Embryonic facial prominence (tissue), 1 donor: ENCODE measurements around the gene ROCK2.

ENCODE experiments used
- DNase-seq: peaks from one replicate; pipeline ENCODE4 v3.0.0-alpha.2; 2016; ENCODE audit errors: extremely low spot score

The ROCK2 gene

DNA sequence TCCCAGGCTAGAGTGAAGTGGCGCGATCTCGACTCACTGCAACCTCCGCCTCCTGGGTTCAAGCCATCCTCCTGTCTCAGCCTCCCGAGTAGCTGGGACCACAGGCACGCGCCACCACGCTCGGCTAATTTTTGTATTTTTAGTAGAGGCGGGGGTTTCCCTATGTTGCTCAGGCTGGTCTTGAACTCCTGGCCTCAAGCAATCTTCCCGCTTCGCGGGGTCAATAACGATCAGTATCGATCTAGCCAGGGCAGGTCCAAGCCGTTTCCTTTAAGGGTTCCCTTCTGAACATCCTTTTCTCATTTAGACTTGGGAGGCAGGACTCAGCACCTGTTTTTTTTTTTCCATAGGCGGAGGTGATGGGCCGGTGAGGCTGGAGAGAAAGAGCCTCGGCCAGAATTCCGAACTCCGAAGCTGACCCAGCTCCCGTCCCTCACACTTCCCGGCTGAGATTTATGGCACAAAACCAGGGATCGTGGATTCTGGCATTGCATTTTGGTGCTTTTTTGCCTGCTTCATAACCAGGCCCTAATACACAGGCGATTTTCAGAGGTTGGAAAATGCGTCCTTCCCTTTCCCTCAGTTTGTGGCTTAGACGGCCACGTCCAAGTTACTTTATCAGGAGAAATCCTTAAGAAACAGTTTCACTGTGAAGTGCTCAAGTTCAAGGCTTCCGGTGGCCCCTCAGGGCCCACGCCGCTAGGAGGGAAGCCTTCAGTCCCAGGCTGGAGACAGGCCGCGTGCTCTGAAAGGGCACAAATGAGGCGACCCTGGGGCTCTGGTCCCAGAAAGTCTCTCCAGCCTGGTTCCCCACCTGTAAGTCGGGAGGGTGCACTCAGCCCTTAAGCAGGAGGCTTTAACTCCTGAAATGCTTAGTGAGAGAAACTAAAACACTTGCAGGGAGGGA lies 190.2 kb downstream of the ROCK2 start:
- DNase-seq = no peak

DNA sequence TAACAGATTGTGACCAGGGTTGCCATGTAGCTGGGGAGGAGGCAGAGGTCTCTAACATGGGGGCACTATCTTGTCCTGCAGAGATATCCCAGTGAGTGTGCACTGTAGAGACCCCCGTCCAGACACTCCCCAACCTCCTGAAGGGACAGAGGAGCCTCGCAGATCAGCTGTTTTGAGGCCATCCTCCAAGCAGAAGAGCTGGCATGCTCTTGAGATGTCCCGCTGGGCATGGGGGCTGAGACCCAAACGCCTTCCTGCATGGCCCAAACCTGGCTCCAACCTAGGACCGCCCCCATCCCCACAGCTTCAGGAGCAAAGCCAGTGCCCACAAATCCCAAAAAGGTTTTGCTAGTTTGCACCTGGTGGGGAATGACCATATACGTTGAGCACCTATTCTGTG lies 191.8 kb downstream of the ROCK2 start:
- no peak for DNase-seq

DNA sequence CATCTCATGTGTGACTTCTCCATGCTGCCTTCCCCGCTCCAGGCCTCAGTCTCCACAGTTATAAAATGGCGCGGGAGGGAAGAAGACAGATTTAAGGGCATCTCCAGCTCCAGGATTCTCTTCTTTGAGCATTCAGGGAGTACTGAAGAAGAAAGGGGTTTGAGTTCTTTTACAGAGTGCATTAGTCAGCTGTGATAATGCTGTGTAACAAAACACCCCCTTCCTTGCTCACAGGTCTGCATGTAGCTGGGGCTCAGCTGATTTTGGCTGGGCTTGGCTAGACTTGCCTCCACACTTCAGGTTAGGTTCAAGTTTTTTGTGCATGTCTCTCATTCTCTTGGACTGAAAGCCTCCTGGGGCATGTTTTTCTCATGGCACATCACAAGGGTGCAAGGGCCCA lies 197.2 kb downstream of the ROCK2 start:
- no peak for DNase-seq

DNA sequence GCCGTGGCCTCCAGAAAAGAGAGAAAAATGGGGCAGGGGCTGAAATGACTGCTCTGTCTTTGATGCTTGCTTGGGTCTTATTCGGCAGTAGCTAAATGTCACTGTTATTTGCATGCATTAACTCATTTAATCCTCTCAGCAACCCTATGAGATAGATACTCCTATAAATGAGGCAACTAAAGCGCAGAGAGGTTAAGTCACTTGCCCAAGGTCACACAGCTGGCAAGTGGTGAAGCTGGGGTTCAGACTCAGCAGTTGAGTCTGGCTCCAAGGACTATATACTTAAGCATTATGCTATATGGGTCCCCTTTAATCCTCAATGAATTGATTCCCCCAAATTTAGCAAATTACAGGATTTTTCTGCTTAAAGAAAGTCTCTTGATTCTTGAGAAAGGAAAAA lies 198.4 kb downstream of the ROCK2 start:
- DNase-seq = no peak

DNA sequence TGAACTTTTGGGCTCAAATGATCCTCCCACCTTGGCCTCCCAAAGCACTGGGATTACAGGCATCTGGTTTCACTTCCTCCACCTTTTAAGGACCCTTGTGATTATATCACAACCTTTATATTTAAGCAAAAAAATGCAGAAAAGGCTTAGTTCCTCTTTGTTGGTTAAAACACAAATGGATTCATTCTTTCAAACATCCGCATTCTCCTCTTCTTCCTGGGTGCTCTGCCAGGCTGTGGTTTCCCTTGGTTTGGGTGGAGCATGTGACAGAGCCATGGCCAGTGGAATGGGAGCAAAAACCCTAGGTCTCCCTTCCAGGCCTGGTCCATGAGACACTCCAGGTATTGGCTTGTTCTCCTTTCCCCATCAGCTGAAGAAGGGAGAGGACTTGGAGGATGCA lies 199.1 kb downstream of the ROCK2 start:
- DNase-seq = no peak

DNA sequence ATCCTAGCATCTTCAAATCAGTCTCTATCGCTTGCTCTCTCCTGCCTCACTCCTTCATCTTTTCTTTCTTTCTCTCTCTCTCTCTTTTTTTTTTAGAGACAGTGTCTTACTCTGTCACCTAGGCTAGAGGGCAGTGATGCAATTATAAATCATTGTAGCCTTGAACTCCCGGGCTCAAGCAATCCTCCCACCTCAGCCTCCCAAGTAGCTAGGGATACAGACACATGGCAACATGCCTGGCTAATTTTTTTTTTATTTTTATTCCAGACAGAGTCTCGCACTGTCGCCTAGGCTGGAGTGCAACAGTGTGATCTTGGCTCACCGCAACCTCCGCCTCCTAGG lies 199.7 kb downstream of the ROCK2 start:
- no peak for DNase-seq

DNA sequence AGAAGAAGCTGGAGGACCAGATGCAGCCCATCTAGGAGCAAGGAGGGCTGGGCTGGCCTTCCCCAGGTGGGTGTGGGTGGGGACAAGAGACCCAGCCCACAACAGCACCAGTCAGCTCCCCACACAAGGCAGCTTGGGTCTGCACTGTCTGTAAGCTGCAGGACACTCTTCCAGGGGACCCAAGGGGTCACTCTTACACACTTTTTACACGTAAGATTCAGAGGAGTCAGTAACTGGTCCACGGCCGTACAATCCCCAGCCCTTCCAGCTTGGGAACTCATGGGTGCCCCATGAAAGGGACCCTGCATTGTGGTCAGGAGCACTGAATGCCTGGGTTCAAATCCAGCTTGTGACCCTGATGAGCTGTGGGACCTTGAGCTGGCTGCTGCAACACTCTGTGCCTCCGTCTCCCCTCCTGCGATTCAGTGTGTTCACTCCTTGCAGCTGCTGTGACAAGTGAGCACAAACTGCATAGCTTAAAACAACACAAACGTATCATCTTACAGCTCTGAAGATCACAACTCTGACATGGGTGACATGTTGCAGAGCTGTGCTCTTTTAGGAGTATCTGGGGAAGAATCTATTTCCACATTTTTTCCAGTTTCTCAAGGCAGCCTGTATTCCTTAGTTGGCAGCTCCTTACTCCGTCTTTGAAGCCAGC lies 200.2 kb downstream of the ROCK2 start:
- DNase-seq = no peak

DNA sequence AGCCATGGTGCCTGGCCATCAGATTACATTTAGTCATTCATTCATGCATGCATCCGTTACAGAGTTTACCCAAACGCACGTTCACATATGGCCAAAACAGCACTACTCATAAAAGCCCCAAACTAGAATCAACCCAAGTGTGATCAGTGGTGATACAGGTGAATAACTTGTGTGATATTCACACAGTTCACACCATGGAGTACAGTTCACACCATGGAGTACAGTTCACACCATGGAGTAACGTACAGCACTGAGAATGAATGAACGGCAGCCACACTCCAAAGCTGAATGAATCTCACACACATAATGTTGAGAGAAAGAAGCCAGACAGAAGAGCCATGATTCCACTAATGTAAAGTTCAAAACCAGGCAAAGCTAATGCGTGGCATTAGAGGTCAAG lies 201.4 kb downstream of the ROCK2 start:
- DNase-seq = no peak

DNA sequence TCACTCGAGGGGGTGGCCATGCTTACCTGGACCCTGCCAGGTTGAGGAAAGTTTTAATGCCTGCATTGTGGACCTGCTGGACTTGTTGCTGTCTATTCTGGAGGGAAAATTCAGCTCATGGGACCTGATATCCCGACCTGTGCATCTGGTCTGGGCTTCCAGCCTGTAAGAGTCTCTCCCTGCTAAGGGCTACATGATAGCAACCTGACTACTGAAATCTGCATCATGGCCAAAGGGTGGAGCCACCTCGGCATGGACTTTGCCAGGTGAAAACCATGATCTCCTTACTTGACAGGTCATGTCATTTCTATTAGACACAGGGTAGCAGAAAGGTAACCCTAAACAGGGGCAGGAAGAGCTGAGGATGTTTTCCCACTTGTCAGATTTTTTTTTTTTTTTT lies 202.1 kb downstream of the ROCK2 start:
- DNase-seq = no peak

DNA sequence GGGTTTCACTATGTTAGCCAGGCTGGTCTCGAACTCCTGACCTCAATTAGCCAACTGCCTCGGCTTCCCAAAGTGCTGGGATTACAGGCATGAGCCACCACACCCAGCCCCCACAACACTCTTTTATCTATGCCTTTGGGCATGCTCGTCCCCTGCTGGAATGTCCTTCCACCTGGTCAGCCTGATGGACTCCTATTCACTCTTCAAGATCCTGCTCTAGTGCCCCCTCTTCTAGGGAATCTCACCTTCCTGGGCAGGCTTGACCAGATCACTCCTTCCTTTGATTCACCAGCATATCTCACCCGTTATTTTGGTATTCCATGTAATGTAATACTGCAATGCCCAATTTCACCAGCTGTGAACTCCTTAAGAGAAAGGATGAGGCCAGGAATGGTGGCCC lies 203.1 kb downstream of the ROCK2 start:
- no peak for DNase-seq

DNA sequence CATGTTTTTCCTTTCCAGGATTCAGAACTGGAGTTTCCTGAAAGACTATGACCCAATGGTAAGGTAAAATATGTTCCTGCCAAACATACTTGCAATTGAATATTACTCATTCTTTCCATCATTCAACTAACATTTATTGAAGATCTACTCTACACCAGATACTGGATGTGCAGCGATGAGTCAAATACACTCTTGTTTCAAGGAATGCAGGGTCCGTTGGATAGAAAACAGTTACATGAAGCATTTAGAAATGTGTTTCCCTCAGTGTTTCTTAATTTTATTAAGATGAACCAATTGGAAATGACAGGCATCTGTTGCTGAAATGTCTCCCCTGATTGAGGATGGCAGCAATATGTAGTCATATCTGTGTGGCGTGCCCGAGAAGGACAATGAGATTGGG lies 203.9 kb downstream of the ROCK2 start:
- DNase-seq = no peak

DNA sequence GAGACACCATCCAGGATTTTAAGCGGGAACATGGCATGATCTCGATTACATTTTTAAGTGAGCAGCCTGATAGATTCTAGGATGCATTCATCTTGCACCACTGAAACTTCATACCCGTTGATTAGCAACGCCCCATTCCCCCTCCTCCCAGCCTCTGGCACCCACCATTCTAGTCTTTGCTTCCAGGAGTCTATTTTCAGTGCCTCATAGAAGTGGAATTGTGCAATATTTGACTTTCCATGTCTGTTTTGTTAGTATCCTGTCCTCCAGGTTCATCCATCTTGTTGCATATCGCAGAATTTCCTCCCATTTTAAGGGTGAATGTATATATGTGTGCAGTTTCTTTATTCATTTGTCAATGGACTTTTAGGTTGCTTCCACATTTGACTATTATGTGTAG lies 210.1 kb downstream of the ROCK2 start:
- no peak for DNase-seq

DNA sequence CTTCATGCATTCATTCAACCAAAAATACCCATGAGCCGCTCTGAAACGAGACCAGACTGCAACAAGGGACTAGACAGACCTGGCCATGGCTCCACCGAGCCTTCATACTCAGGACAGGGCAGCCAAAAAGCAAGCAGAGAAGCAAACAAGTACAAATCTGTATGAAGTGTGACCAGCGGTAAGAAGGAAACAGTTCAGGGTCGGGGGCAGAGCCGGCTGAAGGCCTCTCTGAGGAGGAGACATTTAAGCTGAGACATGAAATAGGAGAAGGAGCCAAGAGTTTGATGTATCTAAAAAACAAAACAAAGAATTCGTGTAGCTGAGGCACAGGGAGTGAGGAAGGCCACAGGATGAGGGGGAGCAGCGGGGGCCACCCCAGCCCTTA lies 210.5 kb downstream of the ROCK2 start:
- no peak for DNase-seq

DNA sequence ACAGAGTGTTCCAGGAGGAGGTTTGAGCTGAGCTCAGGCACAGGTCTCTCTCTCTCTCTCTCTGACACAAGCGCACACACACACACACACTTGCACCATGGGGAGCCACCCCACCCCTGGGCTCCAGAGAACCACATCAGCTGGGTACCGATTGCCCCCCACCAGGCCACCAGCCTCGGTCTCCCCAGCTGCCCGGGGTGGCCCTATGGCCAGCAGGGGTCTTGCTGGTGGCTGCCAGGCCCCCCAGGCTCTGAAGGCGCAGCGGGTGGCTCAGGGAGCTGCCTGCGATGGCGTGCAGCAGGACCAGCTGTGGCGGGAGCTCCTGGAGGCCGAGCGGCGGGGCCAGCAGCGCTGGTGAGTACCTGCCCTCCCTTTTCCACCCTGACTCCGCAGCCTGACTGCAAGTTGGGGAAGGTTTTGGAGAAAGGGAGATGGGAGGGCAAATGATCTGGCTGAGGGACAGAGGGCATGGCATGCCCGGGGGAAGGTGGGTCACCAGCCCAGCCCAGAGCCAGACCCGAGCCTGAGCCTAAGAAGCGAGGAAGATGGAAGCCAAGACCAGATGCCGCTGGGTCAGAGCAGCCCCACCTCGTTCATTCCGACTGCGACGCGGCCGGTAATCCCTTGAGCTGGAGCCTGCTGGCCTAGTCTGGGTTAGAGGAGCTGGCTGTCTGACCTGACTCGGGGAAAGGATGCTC lies 211.0 kb downstream of the ROCK2 start:
- no peak for DNase-seq

DNA sequence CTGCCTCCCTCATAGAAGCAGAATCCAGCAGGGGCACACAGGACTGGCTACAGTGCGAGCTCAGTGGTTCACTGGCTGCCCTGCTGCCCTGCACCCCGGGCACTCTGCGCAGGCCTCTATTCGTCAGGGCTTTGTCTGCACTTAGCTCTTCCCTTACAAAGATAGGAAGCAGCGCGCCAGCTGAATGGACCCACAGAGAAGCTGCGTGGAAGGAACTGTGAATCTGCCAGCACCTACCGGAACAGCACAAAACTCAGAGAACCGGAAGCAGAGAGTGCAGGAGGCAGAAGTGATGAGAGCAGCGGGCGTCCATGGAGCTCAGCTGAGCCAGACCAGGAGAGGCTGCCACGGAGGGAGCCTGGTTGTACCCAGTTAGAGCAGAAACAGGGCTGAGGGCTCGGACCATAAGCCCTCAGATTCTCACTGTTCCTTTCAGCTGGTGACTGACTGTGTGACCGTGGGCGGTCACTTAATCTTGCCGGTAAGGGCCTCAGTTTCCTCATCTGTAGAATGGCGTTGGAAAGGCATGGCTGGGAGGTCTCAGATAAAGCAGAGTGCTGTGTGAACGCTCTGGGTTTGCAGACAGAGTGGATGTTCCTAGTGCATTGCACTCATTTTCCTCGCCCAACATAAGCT lies 212.3 kb downstream of the ROCK2 start:
- no peak for DNase-seq

DNA sequence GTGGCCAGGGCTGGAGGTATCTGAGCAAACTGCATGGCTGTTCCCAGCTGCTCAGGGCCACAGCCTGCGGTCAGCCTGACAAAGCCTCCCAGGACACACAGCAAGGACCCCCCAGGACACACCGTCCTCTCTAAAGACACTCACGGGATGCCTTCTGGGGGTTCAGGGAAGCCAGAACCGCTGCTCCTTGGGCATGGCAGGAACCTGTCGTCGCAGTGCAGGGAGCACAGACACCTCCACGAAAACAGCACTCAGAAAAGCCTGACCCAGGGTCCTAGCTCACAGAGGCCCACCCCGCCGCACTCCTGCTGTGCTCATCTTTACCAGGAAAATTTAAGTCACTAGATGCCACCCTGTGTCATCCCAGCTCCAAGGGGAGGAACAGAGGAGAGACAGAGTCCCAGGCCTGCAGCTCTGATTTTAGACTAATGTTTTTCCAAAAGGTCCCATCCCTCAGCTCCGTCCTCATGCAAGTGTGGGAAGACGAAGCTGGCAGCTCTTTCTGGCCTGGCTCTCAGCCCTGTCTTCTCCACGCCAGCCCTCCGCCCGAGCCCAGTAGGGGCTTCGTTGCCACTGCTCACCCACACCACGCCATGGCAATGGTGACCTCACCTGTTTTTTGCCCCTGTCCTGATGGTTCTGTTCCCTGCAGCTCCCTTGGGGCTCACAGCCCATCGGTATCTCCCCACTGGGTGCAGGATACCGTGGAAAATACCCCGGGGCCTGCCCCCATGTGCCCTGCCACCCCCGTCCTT lies 213.1 kb downstream of the ROCK2 start:
- DNase-seq = no peak
